Measurements from ENCODE around the gene GPR15.

GPR15 gene

GRCh38 chr3:98521897-98522543 lies 9.8 kb upstream of the GPR15 start:
- Mint-ChIP-seq H3K36me3 (ENCODE audit: low read depth) (peaks cover 77% of the 10 kb centered on the region), H3K4me1 (ENCODE audit: low read depth) (peaks cover 73% of the 10 kb centered on the region), H3K27ac (peak overlapping the region; percentile 94), H3K9me3 (no peaks in the 10 kb centered on the region), H3K4me3 (peak overlapping the region; percentile 88), H3K27me3 (no peaks in the 10 kb centered on the region)
- DNase-seq = peak; percentile 64

- peaks cover 72% of the 10 kb centered on the region for H3K4me1 Mint-ChIP-seq (ENCODE audit: low read depth)
Observed at GRCh38 chr3:98522544-98523281, 9.1 kb upstream of the GPR15 start, which contains the start of gene CLDND1. TSS of gene CLDND1 (minus strand) at chr3:98522902. CDS start at chr3:98521424, 1,478 bp downstream.

GRCh38 chr3:98525494-98525893 lies 6.3 kb upstream of the GPR15 start:
- H3K27me3 Mint-ChIP-seq = no peaks in the 10 kb centered on the region
- H3K4me1 Mint-ChIP-seq (ENCODE audit: low read depth) = peaks cover 60% of the 10 kb centered on the region
- H3K4me3 Mint-ChIP-seq = peak overlapping the region; percentile 8
- peaks cover 65% of the 10 kb centered on the region for H3K36me3 Mint-ChIP-seq (ENCODE audit: low read depth)
- no peak for DNase-seq
- no peaks in the 10 kb centered on the region for H3K9me3 Mint-ChIP-seq
- peak overlapping the region; percentile 34 for H3K27ac Mint-ChIP-seq

More at GRCh38 chr3:98522544-98523281, 9.1 kb upstream of the GPR15 start, which contains the start of gene CLDND1:
- Mint-ChIP-seq H3K27me3 (no peaks in the 10 kb centered on the region), H3K9me3 (no peaks in the 10 kb centered on the region), H3K4me3 (peak within 1 kb of the TSS; percentile 88), H3K27ac (peak within 1 kb of the TSS; percentile 99), H3K36me3 (ENCODE audit: low read depth) (peaks cover 75% of the 10 kb centered on the region)
- DNase-seq = peak; percentile 96

DNA sequence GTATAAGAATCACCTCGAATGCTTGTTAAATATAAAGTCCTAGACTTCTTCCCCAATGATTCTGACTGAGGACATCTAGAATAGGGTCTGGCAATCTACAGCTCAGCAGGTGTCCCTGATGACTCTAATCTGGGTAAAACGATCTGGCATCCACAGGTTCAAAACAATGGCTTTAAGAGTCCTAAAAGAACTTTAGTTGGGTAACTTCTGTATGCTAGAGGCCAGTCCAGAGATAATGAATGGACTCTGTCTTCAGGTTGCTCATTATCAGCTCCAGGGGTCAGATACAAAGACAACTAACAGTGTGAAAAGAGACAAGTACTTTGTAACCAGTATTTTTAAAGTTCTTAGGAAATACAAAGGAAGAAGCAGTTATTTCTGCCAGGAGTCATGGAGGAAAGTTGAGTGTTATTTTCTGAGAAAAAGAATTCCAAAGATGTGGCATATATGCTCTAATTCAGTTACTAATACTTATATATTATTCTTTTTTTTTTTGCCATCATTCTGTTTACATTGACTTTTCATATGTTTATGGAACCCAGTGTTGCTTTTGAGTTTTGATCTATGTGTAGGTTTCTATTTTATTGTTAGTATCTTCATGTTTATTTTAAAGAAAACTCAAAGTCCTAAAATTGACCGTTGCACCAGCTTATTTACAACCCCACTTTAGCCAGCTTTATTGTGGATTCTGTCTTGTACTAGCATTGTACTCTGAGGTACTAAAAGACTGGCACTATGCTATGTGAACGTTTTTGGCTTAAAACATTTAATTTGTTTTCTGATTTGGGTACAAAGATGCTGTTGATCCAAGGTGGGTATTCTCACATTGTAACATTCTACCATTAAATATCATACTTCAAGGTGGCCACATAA lies 3.1 kb upstream of the GPR15 start:
- Mint-ChIP-seq H3K4me3 (peak overlapping the region; percentile 42), H3K9me3 (no peaks in the 10 kb centered on the region), H3K4me1 (ENCODE audit: low read depth) (peaks cover 70% of the 10 kb centered on the region), H3K27ac (no peak overlapping the region), H3K27me3 (no peaks in the 10 kb centered on the region), H3K36me3 (ENCODE audit: low read depth) (peaks cover 67% of the 10 kb centered on the region)
- DNase-seq = no peak

DNA sequence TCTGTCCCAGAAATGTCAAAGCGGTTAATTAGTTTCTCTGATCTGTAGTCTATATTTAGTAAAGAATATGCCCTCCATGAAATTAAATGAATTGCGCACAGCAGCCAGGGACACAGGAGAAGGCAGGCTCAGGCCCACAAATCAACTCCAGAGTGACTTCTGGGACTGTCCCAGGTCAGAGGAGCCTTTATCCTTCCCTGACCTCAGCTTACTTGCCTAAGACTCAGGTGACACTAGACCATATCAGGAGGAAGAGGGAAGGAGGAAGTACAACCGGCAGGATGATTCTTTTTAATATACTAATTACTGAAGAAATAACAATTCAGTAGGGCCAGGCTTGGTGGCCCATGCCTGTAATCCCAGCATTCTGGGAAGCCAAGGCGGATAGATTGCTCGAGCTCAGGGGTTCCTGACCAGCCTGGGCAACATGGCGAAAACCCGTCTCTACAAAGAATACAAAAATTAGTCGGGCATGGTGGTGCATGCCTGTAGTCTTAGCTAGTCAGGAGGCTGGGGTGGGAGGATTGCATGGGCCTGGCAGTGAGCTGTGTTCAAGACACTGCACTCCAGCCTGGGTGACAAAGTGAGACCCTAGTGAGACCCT lies 1.8 kb upstream of the GPR15 start:
- DNase-seq = no peak
- Mint-ChIP-seq H3K27me3 (no peaks in the 10 kb centered on the region), H3K4me3 (peak overlapping the region; percentile 59), H3K36me3 (ENCODE audit: low read depth) (peaks cover 58% of the 10 kb centered on the region), H3K27ac (peak overlapping the region; percentile 63), H3K9me3 (no peaks in the 10 kb centered on the region), H3K4me1 (ENCODE audit: low read depth) (peaks cover 61% of the 10 kb centered on the region)

- Mint-ChIP-seq H3K36me3 (ENCODE audit: low read depth) (peaks cover 55% of the 10 kb centered on the region), H3K27me3 (no peaks in the 10 kb centered on the region), H3K4me3 (peak overlapping the region; percentile 59), H3K27ac (no peak overlapping the region), H3K9me3 (no peaks in the 10 kb centered on the region), H3K4me1 (ENCODE audit: low read depth) (peaks cover 54% of the 10 kb centered on the region)
- DNase-seq = no peak
Observed at GRCh38 chr3:98530676-98531075, 1.1 kb upstream of the GPR15 start.

DNA sequence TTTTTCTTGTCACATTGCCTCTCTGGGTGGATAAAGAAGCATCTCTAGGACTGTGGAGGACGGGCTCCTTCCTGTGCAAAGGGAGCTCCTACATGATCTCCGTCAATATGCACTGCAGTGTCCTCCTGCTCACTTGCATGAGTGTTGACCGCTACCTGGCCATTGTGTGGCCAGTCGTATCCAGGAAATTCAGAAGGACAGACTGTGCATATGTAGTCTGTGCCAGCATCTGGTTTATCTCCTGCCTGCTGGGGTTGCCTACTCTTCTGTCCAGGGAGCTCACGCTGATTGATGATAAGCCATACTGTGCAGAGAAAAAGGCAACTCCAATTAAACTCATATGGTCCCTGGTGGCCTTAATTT lies 478 bp downstream of the GPR15 start:
- H3K36me3 Mint-ChIP-seq (ENCODE audit: low read depth) = peaks cover 53% of the 10 kb centered on the region
- H3K27me3 Mint-ChIP-seq = no peaks in the 10 kb centered on the region
- H3K9me3 Mint-ChIP-seq = no peaks in the 10 kb centered on the region
- H3K27ac Mint-ChIP-seq = peak overlapping the region; percentile 59
- peaks cover 60% of the 10 kb centered on the region for H3K4me1 Mint-ChIP-seq (ENCODE audit: low read depth)
- no peak for DNase-seq
- H3K4me3 Mint-ChIP-seq = peak overlapping the region; percentile 59

GRCh38 chr3:98532709-98533571 lies 1.2 kb downstream of the GPR15 start:
- H3K4me1 Mint-ChIP-seq (ENCODE audit: low read depth) = peaks cover 57% of the 10 kb centered on the region

DNA sequence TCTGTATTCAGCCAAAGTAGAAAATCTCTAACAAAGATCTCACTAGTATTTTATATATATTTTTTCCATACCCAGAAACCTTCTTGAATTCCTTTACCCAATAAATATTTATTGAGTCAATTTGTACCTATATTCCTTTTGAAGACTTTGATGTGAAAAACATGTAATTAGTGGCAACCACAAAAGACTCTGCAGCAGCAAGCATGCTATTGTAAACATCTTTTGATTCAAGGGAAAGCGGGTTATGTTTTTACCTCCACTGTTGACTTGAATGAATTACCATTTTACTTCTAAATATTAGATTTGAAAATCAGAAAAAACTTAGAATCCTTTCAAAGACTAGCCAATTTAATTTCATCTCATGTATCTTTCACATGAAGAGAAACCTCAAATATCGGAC lies 2.4 kb downstream of the GPR15 start:
- Mint-ChIP-seq H3K27ac (peak overlapping the region; percentile 44), H3K4me1 (ENCODE audit: low read depth) (peaks cover 60% of the 10 kb centered on the region), H3K4me3 (peak overlapping the region; percentile 59), H3K27me3 (no peaks in the 10 kb centered on the region), H3K9me3 (no peaks in the 10 kb centered on the region), H3K36me3 (ENCODE audit: low read depth) (peaks cover 46% of the 10 kb centered on the region)
- no peak for DNase-seq

More at GRCh38 chr3:98532709-98533571, 1.2 kb downstream of the GPR15 start:
- DNase-seq = no peak
- no peaks in the 10 kb centered on the region for H3K27me3 Mint-ChIP-seq
- peak overlapping the region; percentile 59 for H3K4me3 Mint-ChIP-seq
- H3K36me3 Mint-ChIP-seq (ENCODE audit: low read depth) = peaks cover 49% of the 10 kb centered on the region
- peak overlapping the region; percentile 27 for H3K27ac Mint-ChIP-seq
- H3K9me3 Mint-ChIP-seq = no peaks in the 10 kb centered on the region

- DNase-seq = no peak
- Mint-ChIP-seq H3K9me3 (no peaks in the 10 kb centered on the region), H3K27me3 (no peaks in the 10 kb centered on the region), H3K4me1 (ENCODE audit: low read depth) (peaks cover 61% of the 10 kb centered on the region), H3K4me3 (peak overlapping the region; percentile 63), H3K36me3 (ENCODE audit: low read depth) (peaks cover 42% of the 10 kb centered on the region), H3K27ac (no peak overlapping the region)
Observed at GRCh38 chr3:98534734-98535133, 3.0 kb downstream of the GPR15 start.

GRCh38 chr3:98536456-98537017 lies 4.8 kb downstream of the GPR15 start:
- no peak for DNase-seq
- Mint-ChIP-seq H3K27me3 (no peaks in the 10 kb centered on the region), H3K36me3 (ENCODE audit: low read depth) (peaks cover 27% of the 10 kb centered on the region), H3K9me3 (peaks cover under 1% of the 10 kb centered on the region), H3K4me1 (ENCODE audit: low read depth) (peaks cover 57% of the 10 kb centered on the region), H3K27ac (peak overlapping the region; percentile 94), H3K4me3 (peak overlapping the region; percentile 76)

DNA sequence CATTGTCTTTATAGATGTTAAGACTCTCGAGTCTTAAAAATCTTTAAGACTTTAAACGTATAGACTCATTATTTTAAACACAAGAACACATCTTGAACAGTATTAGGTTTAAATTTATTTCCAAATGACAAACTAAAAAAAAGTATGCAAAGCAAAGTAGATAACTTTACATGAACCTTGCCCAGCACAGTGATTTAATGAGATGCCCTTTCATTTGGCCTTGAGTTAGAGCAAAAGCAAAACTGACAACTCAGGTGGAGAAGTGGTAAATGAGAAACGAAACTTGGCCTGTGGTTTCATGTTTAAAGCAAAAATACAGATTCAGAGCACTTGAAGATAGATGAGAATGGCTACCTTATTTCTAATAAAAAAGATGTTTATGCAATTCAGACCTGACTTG lies 8.6 kb downstream of the GPR15 start:
- no peaks in the 10 kb centered on the region for H3K27me3 Mint-ChIP-seq
- peaks cover 70% of the 10 kb centered on the region for H3K4me1 Mint-ChIP-seq (ENCODE audit: low read depth)
- no peak for DNase-seq
- H3K4me3 Mint-ChIP-seq = peak overlapping the region; percentile 42
- H3K9me3 Mint-ChIP-seq = peaks cover 4% of the 10 kb centered on the region
- H3K36me3 Mint-ChIP-seq (ENCODE audit: low read depth) = peaks cover 14% of the 10 kb centered on the region
- peak overlapping the region; percentile 82 for H3K27ac Mint-ChIP-seq

DNA sequence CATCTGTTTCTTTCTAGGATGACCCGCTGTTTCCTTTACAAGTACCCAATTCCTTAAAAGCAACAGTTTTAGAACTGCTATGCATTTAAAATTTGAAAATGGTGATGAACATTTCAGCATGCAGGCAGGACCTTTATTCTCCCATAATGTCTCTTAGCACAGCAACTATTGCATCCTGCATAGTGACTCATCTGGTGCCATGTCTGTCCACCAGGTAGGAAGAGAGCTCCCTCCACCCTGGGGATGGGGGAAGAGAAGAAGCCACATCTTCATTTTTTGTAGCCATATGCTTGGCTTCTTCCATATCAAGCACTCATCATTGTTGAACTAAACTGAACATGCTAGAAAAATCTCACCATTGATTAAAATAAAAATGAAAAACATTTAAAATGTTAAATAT lies 9.9 kb downstream of the GPR15 start:
- Mint-ChIP-seq H3K27ac (peak overlapping the region; percentile 84), H3K36me3 (ENCODE audit: low read depth) (peaks cover 13% of the 10 kb centered on the region)

More for the DNA sequence above, 9.9 kb downstream of the GPR15 start:
- Mint-ChIP-seq H3K9me3 (peaks cover 4% of the 10 kb centered on the region), H3K27me3 (no peaks in the 10 kb centered on the region), H3K4me1 (ENCODE audit: low read depth) (peaks cover 69% of the 10 kb centered on the region), H3K4me3 (no peak overlapping the region)
- DNase-seq = no peak
